ENCODE measurements around the gene DTX4.

Gene DTX4

DNA sequence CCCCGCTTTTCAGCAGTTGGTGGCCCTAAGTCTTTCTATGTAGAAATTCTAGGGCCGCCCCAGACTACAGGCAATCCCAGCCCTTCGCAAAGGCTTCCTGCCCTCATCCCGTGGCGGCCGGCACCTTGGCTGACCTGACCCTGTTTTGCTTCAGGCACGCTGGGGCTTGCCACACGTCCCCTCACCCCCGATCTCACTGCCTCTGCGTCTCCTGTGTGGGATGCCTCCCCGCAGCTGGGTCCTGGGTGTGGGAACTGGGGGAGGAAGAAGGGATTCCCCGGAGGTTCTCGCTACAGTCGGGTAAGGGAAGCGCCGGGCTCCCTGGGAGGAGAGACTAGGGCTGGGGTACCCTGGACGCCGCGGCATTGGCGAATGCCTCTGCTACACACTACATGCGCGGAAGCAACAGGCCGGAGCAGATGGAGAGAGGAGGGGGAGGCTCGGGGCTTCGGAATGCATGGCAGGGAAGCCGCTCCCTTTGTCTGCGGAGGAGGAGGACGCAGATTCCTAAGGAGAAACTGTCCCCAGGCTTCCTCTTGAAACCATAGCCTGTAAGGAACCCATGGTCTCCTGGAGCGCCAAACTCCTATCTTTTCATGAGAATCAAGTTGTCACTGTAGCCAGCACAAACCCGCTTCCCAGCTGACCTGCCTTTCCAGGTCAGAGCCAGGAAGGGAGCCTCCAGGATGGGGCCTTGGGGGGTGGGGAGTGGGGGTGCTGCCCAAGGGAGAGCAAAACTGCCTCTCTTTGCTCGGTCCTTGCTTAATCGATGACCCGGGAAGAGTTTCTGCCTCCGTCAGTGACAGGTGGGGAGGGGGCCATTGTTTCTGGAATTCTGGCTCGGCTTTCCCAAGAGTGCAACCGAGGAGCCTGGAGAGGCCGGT is 1.4 kb downstream of the DTX4 start:
- no peak for DNase-seq (ENCODE audit: low spot score)

DNA sequence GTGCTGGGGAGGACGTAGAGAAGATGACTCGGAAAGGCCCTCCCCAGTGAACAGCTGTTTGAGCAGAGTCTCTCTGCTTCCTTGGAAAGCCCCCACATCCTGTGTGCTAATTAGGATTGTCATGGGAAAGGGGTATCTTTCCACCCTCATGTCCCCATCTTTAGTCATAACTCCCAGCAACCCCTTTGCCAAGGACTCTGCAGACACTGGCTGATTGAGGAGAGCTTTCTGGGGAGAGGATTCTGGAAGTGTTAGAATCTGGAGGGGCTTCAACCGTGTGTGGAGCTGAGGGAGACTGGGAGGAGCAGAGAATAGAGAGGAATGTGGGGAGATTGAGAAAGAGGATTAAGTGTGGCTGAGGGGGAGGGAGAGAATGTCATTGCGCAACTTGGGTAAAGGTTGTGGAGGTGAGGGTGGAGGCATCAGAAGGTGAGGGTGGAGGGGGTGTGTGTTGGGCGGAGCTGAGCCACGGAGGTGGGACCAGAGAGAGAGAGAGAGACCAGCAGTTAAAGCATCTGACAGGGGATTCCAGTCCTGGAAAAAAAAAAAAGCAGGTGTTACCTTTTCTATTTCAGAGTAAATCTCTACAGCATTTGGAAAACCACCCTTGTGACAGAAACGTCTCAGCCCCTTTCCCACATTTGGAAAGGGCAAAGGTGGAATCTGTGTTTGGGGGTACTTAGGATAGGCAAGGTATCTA is 2.2 kb downstream of the DTX4 start:
- DNase-seq (ENCODE audit: low spot score) = no peak

DNA sequence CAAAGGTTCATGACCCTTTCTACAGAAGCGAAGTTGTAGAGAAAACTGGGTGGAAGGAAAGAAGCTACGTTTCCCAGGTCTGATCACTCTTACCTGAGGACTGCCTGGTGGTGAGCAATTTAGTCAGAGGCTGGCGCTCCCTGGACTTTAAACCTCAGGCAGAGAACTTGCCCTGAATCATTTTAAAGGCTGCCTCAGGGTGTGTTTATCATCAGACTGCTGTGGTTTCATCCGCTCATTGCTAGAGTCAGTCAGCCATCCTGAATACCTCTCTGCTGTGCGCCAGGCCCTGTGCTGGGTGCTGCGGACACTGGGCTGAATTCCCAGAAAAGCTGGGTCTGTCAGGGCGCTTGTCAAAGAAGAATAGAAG is 2.7 kb downstream of the DTX4 start:
- no peak for DNase-seq (ENCODE audit: low spot score)

DNA sequence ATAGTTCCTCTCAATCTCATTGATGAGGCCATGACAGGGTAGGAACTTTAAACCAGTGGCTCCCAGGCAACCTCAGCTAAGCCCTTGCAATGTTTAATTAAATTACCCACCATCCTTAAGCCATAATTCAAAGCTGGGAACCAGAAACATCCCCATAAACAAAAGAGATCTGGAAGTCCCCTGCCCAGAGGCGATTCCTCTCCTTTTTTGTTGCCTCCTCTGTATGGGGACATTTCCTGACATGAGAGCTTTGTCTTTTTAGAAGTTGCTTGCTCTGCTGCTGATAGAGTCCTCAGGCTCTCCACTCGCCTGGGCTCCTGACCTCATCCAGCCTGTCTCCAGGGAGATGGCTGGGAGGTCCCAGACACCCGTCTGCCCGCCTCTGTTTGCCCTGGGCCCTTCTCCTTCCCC is 3.2 kb downstream of the DTX4 start:
- DNase-seq (ENCODE audit: low spot score) = no peak

DNA sequence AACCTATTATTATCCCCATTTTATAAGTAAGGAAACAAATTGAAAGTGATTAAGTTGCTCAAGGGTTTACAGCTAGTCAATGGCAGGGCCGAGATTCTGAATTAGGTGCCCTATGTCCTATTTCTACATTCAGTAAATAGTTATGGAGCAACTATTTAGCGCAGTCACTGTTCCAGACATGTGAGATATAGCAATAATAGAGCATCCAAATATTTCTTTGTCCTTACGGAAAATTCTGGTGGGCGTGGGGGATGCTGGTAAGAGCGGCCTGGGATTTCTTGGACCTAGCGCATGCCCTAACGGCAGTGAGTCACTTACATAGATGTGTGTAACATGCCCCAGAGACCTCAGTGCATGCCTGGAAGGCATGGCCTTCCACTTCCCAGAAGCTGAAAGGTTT is 4.4 kb downstream of the DTX4 start:
- no peak for DNase-seq (ENCODE audit: low spot score)

DNA sequence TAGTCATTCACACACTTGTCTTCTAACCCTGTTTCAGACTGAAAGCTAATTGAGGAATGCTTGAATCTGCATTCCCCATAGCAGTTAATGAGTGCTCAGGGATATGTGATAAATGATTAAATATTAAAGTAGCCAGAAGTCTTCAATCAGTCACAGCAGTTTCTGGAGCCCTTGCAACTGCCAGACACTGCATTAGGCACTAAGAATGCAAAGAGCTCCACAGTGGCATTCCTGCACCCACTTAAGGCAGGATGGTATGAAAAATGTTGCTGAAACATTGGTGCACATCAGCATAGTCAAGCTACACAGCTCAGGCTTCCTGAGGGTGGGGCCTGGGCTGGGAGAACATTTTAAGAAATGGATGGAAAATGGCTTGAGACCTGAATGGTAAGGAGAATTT is 6.5 kb downstream of the DTX4 start:
- DNase-seq (ENCODE audit: low spot score) = no peak

DNA sequence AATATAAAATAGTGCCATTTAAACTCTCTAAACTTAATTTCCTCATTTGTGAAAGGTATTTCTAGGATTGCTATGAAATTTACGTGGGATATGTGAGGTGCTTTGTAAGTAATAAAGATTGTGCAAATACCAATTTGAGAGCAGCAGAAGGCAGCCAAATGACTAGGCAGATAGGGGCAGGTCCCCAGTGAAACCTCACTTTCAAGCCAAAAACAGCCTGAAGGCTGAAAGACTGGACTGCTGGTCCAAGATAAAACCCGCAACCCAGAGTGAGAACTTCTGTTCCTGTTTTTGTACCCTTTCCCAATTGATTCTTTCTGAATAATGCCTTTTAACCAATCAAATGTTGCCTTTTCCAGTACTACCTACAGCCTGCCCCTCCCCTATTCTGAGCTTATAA is 7.2 kb downstream of the DTX4 start:
- no peak for DNase-seq (ENCODE audit: low spot score)

DNA sequence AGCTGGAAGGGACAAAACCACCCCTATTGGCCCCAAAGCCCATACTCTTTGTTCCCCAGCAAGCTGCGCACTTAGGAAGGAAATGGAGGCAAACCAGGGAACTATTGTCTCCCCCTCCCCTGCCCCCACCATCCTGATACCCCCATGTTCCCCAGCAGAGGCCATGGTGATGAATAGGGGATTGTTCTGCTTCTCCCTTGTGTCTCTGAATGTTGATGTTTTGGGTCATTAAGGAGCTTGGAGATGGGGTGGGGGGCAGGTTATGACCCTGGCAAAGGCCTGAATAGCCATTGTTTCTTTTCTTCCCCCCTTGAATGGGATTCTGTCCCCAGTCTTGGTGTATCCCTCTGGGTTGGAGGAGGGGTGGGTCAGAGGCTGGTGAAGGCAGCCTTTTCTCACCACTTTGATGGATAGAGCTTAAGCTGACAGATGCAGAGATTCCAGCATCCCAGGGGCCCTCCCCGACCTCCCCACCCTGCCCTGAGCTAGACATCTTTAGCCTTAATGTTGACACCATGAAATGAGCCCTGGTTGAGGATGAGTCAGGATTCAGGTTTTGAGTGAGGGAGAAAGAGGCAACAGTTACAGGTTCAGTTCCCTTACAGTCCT is 8.3 kb downstream of the DTX4 start:
- no peak for DNase-seq (ENCODE audit: low spot score)

DNA sequence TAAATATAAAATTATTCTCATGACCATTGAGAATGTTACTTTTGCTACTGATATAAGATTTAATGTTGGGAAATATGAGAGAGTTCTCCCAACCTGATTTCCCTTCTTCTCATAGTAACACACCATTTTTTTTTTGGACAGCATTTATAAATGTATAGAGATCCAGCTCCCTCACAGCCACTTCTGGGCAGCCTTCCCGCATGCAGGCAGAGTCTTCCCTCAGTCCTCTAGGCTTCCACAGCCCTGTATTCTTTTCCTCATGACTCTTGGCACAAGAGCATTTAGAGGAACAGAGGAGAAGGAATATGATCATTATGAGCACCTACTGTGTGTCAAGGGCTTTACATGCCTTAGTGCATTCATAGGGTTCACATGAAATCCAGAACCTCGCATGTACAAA is 9.0 kb downstream of the DTX4 start:
- no peak for DNase-seq (ENCODE audit: low spot score)

DNA sequence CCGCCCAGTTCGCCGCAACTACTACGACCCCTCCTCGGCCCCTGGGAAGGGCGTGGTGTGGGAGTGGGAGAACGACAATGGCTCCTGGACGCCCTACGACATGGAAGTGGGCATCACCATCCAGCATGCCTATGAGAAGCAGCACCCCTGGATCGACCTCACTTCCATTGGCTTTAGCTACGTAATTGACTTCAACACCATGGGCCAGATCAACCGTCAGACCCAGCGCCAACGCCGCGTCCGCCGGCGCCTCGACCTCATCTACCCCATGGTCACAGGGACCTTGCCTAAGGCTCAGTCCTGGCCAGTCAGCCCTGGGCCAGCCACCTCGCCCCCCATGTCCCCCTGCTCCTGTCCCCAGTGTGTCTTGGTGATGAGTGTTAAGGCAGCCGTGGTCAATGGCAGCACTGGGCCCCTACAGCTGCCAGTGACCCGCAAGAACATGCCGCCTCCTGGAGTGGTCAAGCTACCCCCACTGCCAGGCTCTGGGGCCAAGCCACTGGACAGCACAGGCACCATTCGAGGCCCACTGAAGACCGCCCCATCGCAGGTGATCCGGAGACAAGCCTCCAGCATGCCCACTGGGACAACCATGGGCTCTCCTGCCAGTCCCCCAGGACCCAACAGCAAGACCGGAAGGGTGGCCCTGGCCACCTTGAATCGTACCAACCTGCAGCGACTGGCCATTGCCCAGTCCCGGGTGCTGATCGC is 10.0 kb downstream of the DTX4 start:
- DNase-seq (ENCODE audit: low spot score) = no peak

DNA sequence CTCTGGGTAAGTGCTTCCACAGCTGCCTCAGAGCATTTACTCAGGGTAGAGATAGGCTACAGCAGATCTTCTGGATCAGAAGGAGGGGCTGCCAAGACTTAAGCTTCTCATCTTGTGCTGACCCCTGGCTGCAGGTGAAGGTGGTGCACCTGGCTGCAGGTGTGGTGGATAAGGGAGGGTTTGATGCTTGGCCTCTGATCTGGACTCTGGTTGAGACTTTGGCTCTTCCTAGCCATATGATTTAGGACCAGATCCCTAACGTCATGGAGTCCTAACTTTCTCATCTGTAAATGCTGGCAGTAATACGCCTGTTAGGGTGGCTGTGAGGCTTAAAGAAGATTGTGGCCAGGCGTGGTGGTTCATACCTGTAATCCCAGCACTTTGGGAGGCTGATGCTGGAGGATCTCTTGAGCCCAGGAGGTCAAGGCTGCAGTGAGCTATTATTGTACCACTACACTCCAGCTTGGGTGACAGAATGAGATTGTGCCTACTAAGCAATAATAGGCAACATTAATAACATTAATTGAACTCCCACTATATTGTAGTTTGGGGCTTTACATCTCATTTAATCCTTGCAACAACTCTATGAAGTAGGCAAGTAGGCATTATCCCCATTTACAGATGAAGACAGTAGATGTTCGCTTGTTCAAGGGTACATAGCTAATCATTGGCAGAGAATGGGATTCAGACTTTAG is 10.7 kb downstream of the DTX4 start:
- peak; percentile 8 for DNase-seq (ENCODE audit: low spot score)

DNA sequence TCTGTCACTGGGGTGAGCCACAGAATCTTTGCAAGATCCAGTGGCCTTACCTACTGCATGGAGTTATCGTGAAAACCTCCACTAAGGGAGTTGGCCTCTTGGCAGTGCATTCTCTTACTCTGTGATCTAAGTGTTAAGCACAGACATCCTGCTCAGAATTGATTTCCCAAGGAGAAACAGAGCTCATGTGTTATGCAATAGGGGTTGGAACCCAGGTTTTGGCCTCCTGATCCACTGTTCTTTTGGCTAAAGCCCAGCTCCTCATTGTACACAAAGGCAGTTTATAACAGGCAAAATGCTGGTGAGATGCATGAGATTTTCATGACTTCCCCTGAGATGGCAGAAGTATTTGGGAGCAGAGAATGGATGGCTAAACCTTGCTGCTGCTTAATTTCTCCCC is 11.8 kb downstream of the DTX4 start:
- no peak for DNase-seq (ENCODE audit: low spot score)

DNA sequence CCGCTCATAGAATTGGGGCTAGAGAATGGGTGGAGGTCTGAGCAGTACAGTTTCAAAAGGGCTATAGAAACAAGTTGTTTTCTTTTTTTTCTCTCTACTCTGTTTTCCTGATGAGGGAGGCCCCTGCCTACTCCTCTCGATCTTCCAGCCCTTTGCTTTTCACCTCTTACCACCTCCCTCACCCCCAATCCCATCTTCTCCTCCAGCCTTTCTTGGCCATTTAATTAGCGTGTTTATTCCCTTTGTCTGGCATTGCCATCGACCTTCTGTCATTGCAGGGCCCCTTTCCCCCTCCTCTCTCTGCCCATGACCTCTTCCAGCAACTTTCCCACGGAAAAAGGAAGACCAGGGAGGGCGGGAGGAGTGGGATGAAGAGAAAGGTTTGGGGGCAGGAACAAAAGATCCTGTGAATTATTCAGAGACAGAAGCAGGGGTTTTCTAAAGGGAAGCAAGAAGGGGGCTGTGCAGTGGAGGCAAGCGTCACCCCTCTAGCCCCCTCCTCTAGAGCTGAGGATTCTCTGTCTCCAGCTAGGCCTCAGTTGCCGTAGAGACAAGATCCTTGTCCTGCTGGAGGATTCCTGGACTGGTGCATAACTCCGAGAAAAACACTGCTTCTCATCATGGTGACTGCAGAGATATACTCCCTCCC is 12.9 kb downstream of the DTX4 start:
- no peak for DNase-seq (ENCODE audit: low spot score)

DNA sequence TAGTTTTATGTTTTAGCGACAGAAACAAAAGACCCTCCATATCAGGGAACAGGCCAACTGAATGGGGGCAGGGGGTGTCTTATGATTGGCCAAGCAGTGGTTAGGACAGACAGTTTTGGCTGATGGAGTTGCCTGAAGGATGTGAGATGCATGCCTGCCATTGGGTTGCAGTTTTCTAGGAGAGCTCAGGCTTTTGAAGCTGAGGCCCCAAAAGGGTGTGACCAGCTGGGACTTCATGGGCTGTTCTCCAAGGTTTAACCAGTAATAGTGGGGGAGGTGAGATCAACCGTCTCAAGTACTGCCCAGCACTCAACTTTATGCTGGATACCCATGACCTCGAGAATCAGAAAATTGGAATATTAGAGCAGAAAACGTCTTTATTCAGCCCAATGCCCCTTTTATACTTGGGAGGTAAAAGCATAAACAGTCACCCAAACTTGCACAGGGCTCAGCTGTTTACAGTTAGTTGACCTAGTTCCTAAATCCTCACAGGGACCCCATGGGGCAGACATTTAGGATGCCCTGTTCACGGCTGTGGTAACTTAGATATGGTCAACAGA is 13.5 kb downstream of the DTX4 start:
- no peak for DNase-seq (ENCODE audit: low spot score)

DNA sequence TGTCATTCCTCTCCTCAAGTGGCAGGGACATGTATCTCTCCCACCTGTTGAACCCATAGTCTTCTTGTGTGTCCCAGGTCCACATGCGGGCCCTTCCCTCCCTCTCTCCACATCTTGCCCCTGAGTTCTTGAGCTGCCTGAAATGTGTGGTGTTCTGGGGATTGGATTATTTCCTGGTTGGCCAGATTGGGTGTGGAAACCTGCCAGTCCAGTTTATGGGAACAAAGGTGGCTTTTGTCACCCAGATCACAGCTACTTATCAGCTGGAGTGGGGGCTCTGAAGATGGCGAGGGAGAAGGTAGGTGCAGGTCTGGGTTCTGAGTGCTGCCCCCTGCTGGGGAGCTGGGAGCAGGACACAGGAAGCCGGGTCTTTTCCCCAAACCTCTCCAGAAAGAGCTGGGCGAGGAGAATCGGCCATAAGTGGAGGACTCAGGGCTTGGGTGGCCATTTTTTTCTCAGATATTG is 14.2 kb downstream of the DTX4 start:
- peak; percentile 46 for DNase-seq (ENCODE audit: low spot score)

DNA sequence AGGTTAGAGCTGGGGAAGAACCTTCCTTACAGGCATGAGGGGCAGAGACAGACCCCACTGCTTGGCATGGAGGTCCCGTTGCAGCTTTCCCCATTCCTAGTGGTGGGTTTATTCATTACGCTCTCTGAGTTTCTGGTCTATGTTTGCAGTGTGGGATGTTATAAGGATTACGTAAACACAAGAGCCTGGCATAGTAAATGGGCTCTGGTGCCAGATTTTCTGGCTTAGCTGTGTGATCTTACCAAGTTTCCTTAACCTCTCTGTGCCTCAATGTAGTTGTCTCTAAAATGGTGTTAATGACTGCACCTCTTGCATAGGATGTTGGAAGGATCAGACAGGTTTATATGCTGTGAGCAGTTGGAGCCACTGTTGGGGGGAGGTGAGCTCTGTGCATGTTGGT is 15.1 kb downstream of the DTX4 start:
- no peak for DNase-seq (ENCODE audit: low spot score)

DNA sequence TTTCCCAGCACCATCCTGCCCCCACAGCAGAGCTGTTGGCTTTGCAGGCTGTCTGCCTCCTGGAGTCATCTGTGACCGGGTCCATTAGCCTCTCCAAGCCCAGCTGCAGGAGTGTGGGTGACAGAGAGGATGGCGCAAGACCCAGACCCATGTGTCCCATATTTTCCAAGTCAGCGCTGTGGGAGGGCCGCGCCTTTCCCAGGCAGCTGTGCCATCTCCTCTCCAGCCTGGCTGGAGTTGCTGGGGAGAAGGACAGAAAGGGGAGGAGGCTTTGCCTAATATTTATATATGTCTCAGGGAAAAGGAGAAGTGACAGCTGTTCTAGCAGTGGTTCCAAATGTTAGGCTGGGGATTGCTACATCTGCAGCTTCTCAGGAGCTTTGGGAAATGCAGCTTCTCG is 15.7 kb downstream of the DTX4 start:
- no peak for DNase-seq (ENCODE audit: low spot score)

DNA sequence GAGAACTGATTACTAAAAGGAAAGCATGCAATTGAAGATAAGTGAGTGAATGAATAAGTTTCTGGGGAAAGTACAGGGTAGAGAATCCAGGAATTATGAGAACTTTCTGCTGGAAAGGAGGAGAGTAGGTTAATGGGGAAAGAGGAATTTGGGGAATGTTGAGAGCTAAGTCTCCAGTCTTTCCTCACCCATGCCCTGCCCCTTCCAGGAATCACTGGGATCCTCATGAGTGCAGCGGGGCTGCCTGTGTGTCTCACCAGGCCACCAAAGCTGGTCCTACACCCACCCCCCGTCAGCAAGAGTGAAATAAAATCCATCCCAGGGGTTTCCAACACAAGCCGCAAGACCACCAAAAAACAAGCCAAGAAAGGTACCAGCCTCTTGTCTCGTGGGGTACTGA is 17.0 kb downstream of the DTX4 start:
- no peak for DNase-seq (ENCODE audit: low spot score)

DNA sequence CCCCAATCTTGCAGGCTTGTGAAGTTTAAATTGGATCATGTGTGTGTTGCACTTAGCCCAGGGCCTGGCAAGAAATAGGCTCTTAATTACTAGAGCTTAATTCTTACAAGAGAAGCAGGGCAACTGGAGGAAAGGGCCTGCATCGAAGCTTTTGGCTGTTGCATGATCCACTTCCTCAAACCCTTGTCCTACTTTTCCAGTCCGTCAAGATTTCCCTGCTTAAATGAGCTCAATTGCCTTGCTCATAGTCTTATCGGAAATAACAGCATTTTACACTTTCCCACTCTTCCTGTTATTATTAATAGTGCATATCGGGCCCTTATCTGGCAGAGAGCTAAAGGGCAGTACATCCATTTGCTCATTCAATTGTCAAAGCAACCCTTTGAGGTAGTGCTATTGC is 18.1 kb downstream of the DTX4 start:
- DNase-seq (ENCODE audit: low spot score) = no peak

DNA sequence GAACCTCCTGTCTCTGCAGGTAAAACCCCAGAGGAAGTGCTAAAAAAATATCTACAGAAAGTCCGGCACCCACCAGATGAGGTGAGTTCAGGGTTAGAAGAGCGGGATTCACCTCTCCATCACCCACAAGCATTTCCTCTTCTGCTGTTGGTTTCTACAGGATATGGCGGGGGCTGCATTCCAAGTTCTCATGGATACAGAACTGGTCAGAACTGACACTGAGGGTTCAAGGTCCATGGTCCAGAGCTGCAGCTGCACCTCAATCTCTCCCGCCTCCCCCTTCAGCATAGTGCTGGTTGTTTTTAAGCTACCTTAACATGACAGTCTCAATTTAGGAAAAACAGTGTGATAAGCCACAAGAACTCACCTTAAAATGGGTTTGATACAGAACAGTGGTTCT is 19.2 kb downstream of the DTX4 start:
- no peak for DNase-seq (ENCODE audit: low spot score)

DNA sequence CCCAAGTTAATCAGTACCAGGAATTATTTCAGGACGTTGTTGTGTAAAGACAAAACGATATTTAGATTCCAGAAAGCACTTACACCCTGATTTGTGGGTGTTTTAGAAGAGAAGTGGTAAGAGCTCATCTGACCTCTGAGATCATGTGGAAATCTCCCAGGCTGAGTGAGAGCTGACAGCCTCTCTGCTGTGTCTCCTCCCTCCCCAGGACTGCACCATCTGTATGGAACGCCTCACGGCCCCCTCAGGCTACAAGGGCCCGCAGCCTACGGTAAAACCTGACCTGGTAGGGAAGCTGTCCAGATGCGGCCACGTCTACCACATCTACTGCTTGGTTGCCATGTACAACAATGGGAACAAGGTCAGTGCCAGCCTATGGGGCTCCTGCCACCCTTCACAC is 20.0 kb downstream of the DTX4 start:
- no peak for DNase-seq (ENCODE audit: low spot score)
